IMR-90 (cell line): Measurements from ENCODE around the gene PCDHGB6. TPM values are rescaled to one million over a fixed set of nuclear protein-coding genes. Genes with fewer than 3 reads are reported as not detected.

Source experiments
- ATAC-seq: fragments of 200-7000 bp; cut with Tn5 transposase; 2 replicates; pipeline ENCODE4 v1.9.1; 2020; ENCODE audit warnings: low read depth, mild to moderate bottlenecking, moderate library complexity
- BruUV-seq: library from RNA; stranded (reverse); fragments of 400-500 nt; replicated peaks from 2 replicates; lab custom pipeline; 2021; lab: Mats Ljungman, UMichigan
- CTCF ChIA-PET: fragments of 300-600 bp; formaldehyde crosslinking; extraction: SDS; loops from one replicate; lab custom pipeline; 2021; ENCODE audit warnings: antibody characterized with exemption; lab: Yijun Ruan, JAX
- POLR2A ChIA-PET: fragments of 300-600 bp; sonication (Branson Sonifier 250); formaldehyde crosslinking; loops from one replicate; lab custom pipeline; 2022; ENCODE audit warnings: antibody characterized with exemption; ENCODE audit not compliant: unreplicated experiment; lab: Charles Lee
- DNase-seq: peaks from one replicate; pipeline ENCODE4 v3.0.0; 2013
- H2AFZ ChIP-seq: replicated peaks from 2 replicates; pipeline ENCODE3; 2013; ENCODE audit warnings: low read length, mild to moderate bottlenecking; ENCODE audit not compliant: poor library complexity
- H2AK5ac ChIP-seq: 2 replicates; pipeline ENCODE4 v1.6.1; 2013; ENCODE audit warnings: low read depth, low read length, inconsistent platforms
- H2AK9ac ChIP-seq: replicated peaks from 2 replicates; pipeline ENCODE3; 2013; ENCODE audit warnings: mild to moderate bottlenecking, low read depth, low read length, moderate library complexity; ENCODE audit not compliant: poor library complexity
- H2BK120ac ChIP-seq: 2 replicates; pipeline ENCODE4 v1.6.1; 2013; ENCODE audit warnings: low read depth, low read length, inconsistent platforms
- H2BK15ac ChIP-seq: 3 replicates; pipeline ENCODE4 v1.6.1; 2013; ENCODE audit warnings: low read depth, low read length, inconsistent platforms
- H2BK20ac ChIP-seq: 2 replicates; pipeline ENCODE4 v1.6.1; 2013; ENCODE audit warnings: low read depth, mild to moderate bottlenecking, inconsistent platforms, low read length, moderate library complexity
- H2BK5ac ChIP-seq: 2 replicates; pipeline ENCODE4 v1.6.1; 2013; ENCODE audit warnings: mild to moderate bottlenecking, low read depth, low read length, inconsistent platforms; ENCODE audit not compliant: poor library complexity, severe bottlenecking
- H3K14ac ChIP-seq: replicated peaks from 2 replicates; pipeline ENCODE4 v1.6.1; 2013; ENCODE audit warnings: low read depth, low read length, inconsistent platforms
- H3K18ac ChIP-seq: 2 replicates; pipeline ENCODE4 v1.6.1; 2013; ENCODE audit warnings: low read depth, low read length, control low read depth
- H3K23ac ChIP-seq: 2 replicates; pipeline ENCODE4 v1.6.1; 2013; ENCODE audit warnings: low read depth, low read length, inconsistent platforms
- H3K27ac ChIP-seq: 2 replicates; pipeline ENCODE4 v1.5.1; 2013; ENCODE audit warnings: mild to moderate bottlenecking, control low read depth, low read length; ENCODE audit not compliant: insufficient read depth
- H3K27me3 ChIP-seq: 2 replicates; pipeline ENCODE4 v1.6.1; 2013; ENCODE audit warnings: low read length; ENCODE audit not compliant: control insufficient read depth, insufficient read depth
- H3K36me3 ChIP-seq: 2 replicates; pipeline ENCODE4 v1.6.1; 2013; ENCODE audit warnings: low read length, mixed read lengths; ENCODE audit not compliant: control insufficient read depth, insufficient read depth
- H3K4ac ChIP-seq: 2 replicates; pipeline ENCODE4 v1.6.1; 2013; ENCODE audit warnings: low read depth, low read length, inconsistent platforms
- H3K4me1 ChIP-seq: 2 replicates; pipeline ENCODE4 v1.6.1; 2013; ENCODE audit warnings: low read length, mixed read lengths; ENCODE audit not compliant: control insufficient read depth, insufficient read depth
- H3K4me2 ChIP-seq: 2 replicates; pipeline ENCODE4 v1.6.1; 2013; ENCODE audit warnings: low read depth, mild to moderate bottlenecking, control low read depth, low read length, moderate library complexity
- H3K4me3 ChIP-seq: 2 replicates; pipeline ENCODE4 v1.5.1; 2013; ENCODE audit warnings: low read depth, mild to moderate bottlenecking, control low read depth, low read length, moderate library complexity; ENCODE audit not compliant: insufficient read depth
- H3K56ac ChIP-seq: 2 replicates; pipeline ENCODE4 v1.6.1; 2013; ENCODE audit warnings: low read length, inconsistent platforms; ENCODE audit not compliant: insufficient read depth; ENCODE audit errors: extremely low read depth
- H3K79me1 ChIP-seq, 2 experiments: 2 replicates each; pipeline ENCODE4 v1.6.1; 2013; ENCODE audit warnings: low read length in 2 of 2, inconsistent platforms in 1 of 2, low read depth in 1 of 2
- H3K9ac ChIP-seq: 2 replicates; pipeline ENCODE4 v1.6.1; 2013; ENCODE audit warnings: low read depth, low read length, control low read depth
- H3K9me1 ChIP-seq: 2 replicates; pipeline ENCODE4 v1.6.1; 2013; ENCODE audit warnings: low read length, inconsistent platforms; ENCODE audit not compliant: insufficient read depth
- H3K9me3 ChIP-seq: 2 replicates; pipeline ENCODE4 v1.6.1; 2013; ENCODE audit warnings: low read length; ENCODE audit not compliant: control insufficient read depth, insufficient read depth
- H4K20me1 ChIP-seq: 2 replicates; pipeline ENCODE4 v1.6.1; 2013; ENCODE audit warnings: low read length, inconsistent platforms; ENCODE audit not compliant: insufficient read depth
- H4K5ac ChIP-seq: 2 replicates; pipeline ENCODE4 v1.6.1; 2013; ENCODE audit warnings: mild to moderate bottlenecking, low read depth, low read length, control low read depth
- H4K8ac ChIP-seq, 2 experiments: 2 replicates each; pipeline ENCODE4 v1.6.1; 2013; ENCODE audit warnings: low read depth in 2 of 2, low read length in 2 of 2, control low read depth in 1 of 2, inconsistent platforms in 1 of 2
- H4K91ac ChIP-seq: 2 replicates; pipeline ENCODE4 v1.6.1; 2013; ENCODE audit warnings: low read depth, low read length, inconsistent platforms; ENCODE audit not compliant: insufficient read depth
- CEBPB ChIP-seq: IDR thresholded peaks from 2 replicates; pipeline ENCODE4 v1.6.1; 2012; ENCODE audit warnings: low read depth, low read length, improper control_type of control experiment
- CHD1 ChIP-seq: IDR thresholded peaks from 2 replicates; pipeline ENCODE4 v1.6.1; 2012; ENCODE audit warnings: low read depth, low read length, improper control_type of control experiment
- ELK1 ChIP-seq: fragments of 150-350 bp; IDR thresholded peaks from 2 replicates; pipeline ENCODE4 v1.6.1; 2016; ENCODE audit warnings: low read depth, mild to moderate bottlenecking, low read length, moderate library complexity, borderline replicate concordance
- FOS ChIP-seq: fragments of 150-350 bp; IDR thresholded peaks from 2 replicates; pipeline ENCODE4 v1.6.1; 2016; ENCODE audit warnings: low read depth, low read length
- MAFK ChIP-seq: IDR thresholded peaks from 2 replicates; pipeline ENCODE4 v1.6.1; 2012; ENCODE audit warnings: low read depth, low read length, improper control_type of control experiment
- MAZ ChIP-seq: IDR thresholded peaks from 2 replicates; pipeline ENCODE4 v1.6.1; 2012; ENCODE audit warnings: low read depth, mild to moderate bottlenecking, low read length, improper control_type of control experiment, moderate library complexity, borderline replicate concordance
- MXI1 ChIP-seq: IDR thresholded peaks from 2 replicates; pipeline ENCODE4 v1.6.1; 2012; ENCODE audit warnings: low read depth, mild to moderate bottlenecking, low read length, moderate library complexity, borderline replicate concordance
- NFE2L2 ChIP-seq: fragments of 150-350 bp; IDR thresholded peaks from 2 replicates; pipeline ENCODE4 v1.6.1; 2016; ENCODE audit warnings: low read depth, mild to moderate bottlenecking, low read length
- POLR2A ChIP-seq: IDR thresholded peaks from 2 replicates; pipeline ENCODE4 v1.6.1; 2012; ENCODE audit warnings: mild to moderate bottlenecking, low read depth, low read length
- WGBS, 2 experiments: methylation state at CpG; one replicate each; pipeline versions ENCODE4 v1.1.5 to v1.1.7; 2013; ENCODE audit warnings: missing lambda C conversion rate in 2 of 2; ENCODE audit not compliant: insufficient read length in 1 of 2; ENCODE audit errors: extremely low coverage in 2 of 2; 5-methylcytosine and 5-hydroxymethylcytosine counted together
- dilution Hi-C: fragments of 300-500 bp; cut with HindIII; formaldehyde crosslinking; loops from one replicate; pipeline ENCODE4 v1.14.3; 2018; ENCODE audit warnings: low sequenced_read_pairs; ENCODE audit not compliant: unreplicated experiment
- in situ Hi-C: fragments of 300-500 bp; cut with MboI; formaldehyde crosslinking; loops from 3 replicates; pipeline ENCODE4 v1.14.3; 2019; ENCODE audit warnings: low sequenced_read_pairs, inconsistent platforms, mixed read lengths
- intact Hi-C: fragments of 100-400 bp; cut with micrococcal nuclease; formaldehyde crosslinking; loops from 2 replicates; pipeline ENCODE4 v1.10.0; 2022
- polyA plus RNA-seq, 3 experiments: library from polyadenylated mRNA; depleted of rRNA; stranded (reverse); fragments of >200 nt; gene quantifications; 2 replicates each; pipeline ENCODE4 v1.2.3, GENCODE V29; 2012; ENCODE audit warnings: low replicate concordance in 1 of 3
- total RNA-seq: library from RNA; depleted of rRNA; stranded (reverse); fragments of >200 nt; gene quantifications from 2 replicates; pipeline ENCODE4 v1.2.3, GENCODE V29; 2012

Gene PCDHGB6
- total and polyA plus RNA-seq, 2 of the 4 experiments (the other 2 are of a cell fraction), result 1.4 to 2.2 TPM

GRCh38 chr5:141413540-141414069 is 5.8 kb downstream of the PCDHGB6 start:
- 31% methylated on average over 12 of the region's 25 CpGs; no CpG with 5 or more reads in 1 of the 2 experiments for WGBS, 2 experiments
- no peak for TF ChIP-seq CEBPB
- TF ChIP-seq FOS, result no peak
- no peak for TF ChIP-seq MAFK
- TF ChIP-seq ELK1, result no peak
- TF ChIP-seq MAZ, result no peak
- no peak for TF ChIP-seq NFE2L2
- no peak for TF ChIP-seq CHD1
- no peak for TF ChIP-seq POLR2A
- TF ChIP-seq MXI1, result no peak
- H4K8ac ChIP-seq, result no peak overlapping the region; a peak in 1 of 4 replicates
- H3K27me3 ChIP-seq, result no peaks in the 10 kb centered on the region
- no peak overlapping the region for H2BK5ac ChIP-seq
- no peak for ATAC-seq
- no peak overlapping the region for H3K23ac ChIP-seq
- H3K56ac ChIP-seq, result no peak overlapping the region
- H2BK15ac ChIP-seq, result no peak overlapping the region
- no peak overlapping the region for H3K4ac ChIP-seq
- H3K9ac ChIP-seq, result no peak overlapping the region
- intact Hi-C loops, result loop anchor here (1.0 to 5.0 kb wide), 2 partner anchors 86 to 111 kb away; no protein-coding TSS in a partner anchor
- peaks cover 7 to 12% of the 10 kb centered on the region in 2 experiments for H3K79me1 ChIP-seq
- dilution Hi-C loops, result no loop called here
- CTCF ChIA-PET, result interaction anchor here (0.5 to 2.8 kb wide), 16 partner anchors 10 to 1085 kb away, joined by 3 to 25 read pairs (median 4); partner anchors contain the start of genes PCDHB11 and TAF7
- no peak overlapping the region for H2BK120ac ChIP-seq
- H3K36me3 ChIP-seq, result peaks cover 14% of the 10 kb centered on the region; the same call in 1 of the 2 replicates
- H4K20me1 ChIP-seq, result no peaks in the 10 kb centered on the region
- no peaks in the 10 kb centered on the region for H3K4me1 ChIP-seq
- H3K4me3 ChIP-seq, result peak overlapping the region; percentile 19
- BruUV-seq, result no TSS peak
- H3K27ac ChIP-seq, result no peak overlapping the region
- no peak overlapping the region for H4K91ac ChIP-seq
- no peak overlapping the region for H2BK20ac ChIP-seq
- no peak overlapping the region for H4K5ac ChIP-seq
- H3K9me1 ChIP-seq, result no peaks in the 10 kb centered on the region
- no peak overlapping the region for H3K18ac ChIP-seq
- peak overlapping the region; percentile 46; the same call in 1 of the 2 replicates for H3K4me2 ChIP-seq
- no peak for DNase-seq
- H2AK5ac ChIP-seq, result no peak overlapping the region
- H2AFZ ChIP-seq, result peak overlapping the region; percentile 58
- H2AK9ac ChIP-seq, result no peak overlapping the region
- H3K14ac ChIP-seq, result no peak overlapping the region
- H3K9me3 ChIP-seq, result peaks cover 50% of the 10 kb centered on the region
- in situ Hi-C loops, result no loop called here
- POLR2A ChIA-PET, result no interaction called here
